Upper lobe of left lung (tissue), 6 donors: ENCODE data around the gene UGT1A5. TPM values are rescaled to one million over a fixed set of nuclear protein-coding genes. Genes with fewer than 3 reads are reported as not detected.

Experiments used
- ATAC-seq, 2 donors: fragments of 200-7000 bp; cut with Tn5 transposase; one replicate each; pipeline ENCODE4 v1.9.1; 2022; ENCODE audit warnings: mild to moderate bottlenecking in 2 of 2, moderate library complexity in 2 of 2; ENCODE audit not compliant: low FRiP score in 2 of 2
- DNase-seq, 2 donors: peaks; one replicate each; pipeline ENCODE4 v3.0.0-alpha.2; 2019 to 2020
- H3K27ac ChIP-seq, 4 donors: fragments of 200-600 bp; sonication (generic); one replicate each; pipeline ENCODE4 v1.5.1; 2016 to 2019
- H3K27me3 ChIP-seq, 4 donors: fragments of 200-600 bp; sonication (generic); one replicate each; pipeline ENCODE4 v1.5.1; 2017 to 2019
- H3K36me3 ChIP-seq, 4 donors: fragments of 200-600 bp; sonication (generic); one replicate each; pipeline ENCODE4 v1.5.1; 2016 to 2019
- H3K4me1 ChIP-seq, 4 donors: fragments of 200-600 bp; sonication (generic); one replicate each; pipeline ENCODE4 v1.5.1; 2018 to 2019
- H3K4me3 ChIP-seq, 4 donors: fragments of 200-600 bp; sonication (generic); one replicate each; pipeline ENCODE4 v1.5.1; 2017 to 2019; ENCODE audit warnings: mild to moderate bottlenecking in 2 of 4, moderate library complexity in 1 of 4
- H3K9me3 ChIP-seq, 4 donors: fragments of 200-600 bp; sonication (generic); one replicate each; pipeline ENCODE4 v1.5.1; 2018 to 2019
- EP300 ChIP-seq, 4 donors: sonication (generic); formaldehyde crosslinking; IDR thresholded peaks; one replicate each; pipeline ENCODE4 v1.5.1; 2017; ENCODE audit warnings: antibody characterized with exemption in 4 of 4, control low read depth in 2 of 4
- POLR2A ChIP-seq, 4 donors: fragments of 450-650 bp; IDR thresholded peaks; one replicate each; pipeline ENCODE4 v1.5.1; 2016 to 2017; ENCODE audit warnings: antibody characterized with exemption in 4 of 4, mild to moderate bottlenecking in 2 of 4
- POLR2AphosphoS5 ChIP-seq, 2 donors: sonication (generic); formaldehyde crosslinking; IDR thresholded peaks; one replicate each; pipeline ENCODE4 v1.5.1; 2017; ENCODE audit warnings: antibody characterized with exemption in 2 of 2
- WGBS, 2 donors: methylation state at CpG; one replicate each; pipeline ENCODE4 v1.1.5; 2017 to 2018; 5-methylcytosine and 5-hydroxymethylcytosine counted together
- total RNA-seq, 6 donors: library from RNA; depleted of rRNA in 4 of 6; stranded (reverse); fragments of >200 nt in 4 of 6; gene quantifications; one replicate each; pipeline versions ENCODE4 v1.1.0 to v1.2.1, GENCODE V29; 2016 to 2021
- TF ChIP-seq, protein P1 (sequence below), 6 experiments: fragments of 450-650 bp in 4 of 6; fragments of 200-600 bp in 2 of 6; sonication (generic) in 2 of 6; IDR thresholded peaks; one replicate each; pipeline ENCODE4 v1.5.1; 2016 to 2019; ENCODE audit warnings: antibody characterized with exemption in 6 of 6
- donor health status: DM: no; HTN: no; CAD: no; lungs with moderate emphysema.
- donor health status: DM: no; HTN: yes; CAD: no; lungs with severe emphysema.

The UGT1A5 gene
- total RNA-seq, 6 donors from 2014 or later, result 1.0 TPM; not detected in 5

GRCh38 chr2:233818639-233819621, 106.2 kb downstream of the UGT1A5 start:
- Histone ChIP-seq H3K4me1 (no peaks in the 10 kb centered on the region), H3K9me3 (no peaks in the 10 kb centered on the region), H3K27me3 (no peaks in the 10 kb centered on the region), H3K27ac (no peak overlapping the region), H3K36me3 (no peaks in the 10 kb centered on the region), H3K4me3 (no peak overlapping the region)
- DNase-seq (peak in 1 of 2 donors; percentile 13), ATAC-seq (no peak)
- TF ChIP-seq EP300 (IDR thresholded peaks at IDR 0.05) (no peak), POLR2AphosphoS5 (IDR thresholded peaks at IDR 0.05) (no peak), POLR2A (IDR thresholded peaks at IDR 0.05) (no peak)
- TF ChIP-seq, protein P1, sequence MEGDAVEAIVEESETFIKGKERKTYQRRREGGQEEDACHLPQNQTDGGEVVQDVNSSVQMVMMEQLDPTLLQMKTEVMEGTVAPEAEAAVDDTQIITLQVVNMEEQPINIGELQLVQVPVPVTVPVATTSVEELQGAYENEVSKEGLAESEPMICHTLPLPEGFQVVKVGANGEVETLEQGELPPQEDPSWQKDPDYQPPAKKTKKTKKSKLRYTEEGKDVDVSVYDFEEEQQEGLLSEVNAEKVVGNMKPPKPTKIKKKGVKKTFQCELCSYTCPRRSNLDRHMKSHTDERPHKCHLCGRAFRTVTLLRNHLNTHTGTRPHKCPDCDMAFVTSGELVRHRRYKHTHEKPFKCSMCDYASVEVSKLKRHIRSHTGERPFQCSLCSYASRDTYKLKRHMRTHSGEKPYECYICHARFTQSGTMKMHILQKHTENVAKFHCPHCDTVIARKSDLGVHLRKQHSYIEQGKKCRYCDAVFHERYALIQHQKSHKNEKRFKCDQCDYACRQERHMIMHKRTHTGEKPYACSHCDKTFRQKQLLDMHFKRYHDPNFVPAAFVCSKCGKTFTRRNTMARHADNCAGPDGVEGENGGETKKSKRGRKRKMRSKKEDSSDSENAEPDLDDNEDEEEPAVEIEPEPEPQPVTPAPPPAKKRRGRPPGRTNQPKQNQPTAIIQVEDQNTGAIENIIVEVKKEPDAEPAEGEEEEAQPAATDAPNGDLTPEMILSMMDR (IDR thresholded peaks at IDR 0.05), result no peak
- 74 to 93% methylated on average over 8 to 17 of the region's 17 CpGs for whole genome bisulfite sequencing, 2 donors

- Histone ChIP-seq H3K9me3 (no peaks in the 10 kb centered on the region), H3K36me3 (no peaks in the 10 kb centered on the region), H3K27me3 (no peaks in the 10 kb centered on the region), H3K4me3 (no peak overlapping the region), H3K27ac (no peak overlapping the region), H3K4me1 (no peaks in the 10 kb centered on the region)
- WGBS, 2 donors, result 83 to 89% methylated on average over 6 to 18 of the region's 18 CpGs
- TF ChIP-seq POLR2AphosphoS5 (IDR thresholded peaks at IDR 0.05) (no peak), POLR2A (IDR thresholded peaks at IDR 0.05) (no peak), EP300 (IDR thresholded peaks at IDR 0.05) (no peak)
- TF ChIP-seq, protein P1 (IDR thresholded peaks at IDR 0.05), result no peak
- DNase-seq, result peak; percentile 10 to 59
- ATAC-seq, result peak in 1 of 2 donors; percentile 23
These were observed 107.4 kb downstream of the UGT1A5 start for GRCh38 chr2:233819884-233820773.

DNA sequence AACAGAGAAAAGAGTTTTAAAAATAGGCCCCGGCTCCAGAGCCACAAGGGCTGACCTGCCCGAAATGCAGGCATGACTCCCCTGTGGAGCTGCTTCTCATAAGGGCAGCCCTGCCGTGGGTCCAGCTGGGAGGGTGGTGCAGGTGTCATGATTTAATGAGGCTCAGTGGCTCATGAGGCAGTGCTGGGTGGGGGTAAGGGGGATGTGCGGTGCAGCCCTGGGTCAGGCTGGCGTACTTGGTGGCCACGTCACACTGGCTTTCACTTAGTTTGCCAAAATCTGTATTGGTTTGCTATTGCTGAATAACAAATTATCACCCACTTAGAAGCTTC, 108.0 kb downstream of the UGT1A5 start:
- Histone ChIP-seq H3K4me1 (no peaks in the 10 kb centered on the region), H3K27me3 (no peaks in the 10 kb centered on the region), H3K27ac (no peak overlapping the region), H3K36me3 (no peaks in the 10 kb centered on the region), H3K4me3 (no peak overlapping the region), H3K9me3 (no peaks in the 10 kb centered on the region)
- DNase-seq (no peak), ATAC-seq (no peak)
- WGBS, 2 donors, result 82 to 85% methylated on average over 3 to 6 of the region's 6 CpGs
- TF ChIP-seq EP300 (IDR thresholded peaks at IDR 0.05), result no peak
- no peak for TF ChIP-seq POLR2AphosphoS5 (IDR thresholded peaks at IDR 0.05)
- no peak for TF ChIP-seq POLR2A (IDR thresholded peaks at IDR 0.05)
- TF ChIP-seq, protein P1 (IDR thresholded peaks at IDR 0.05), result no peak

DNA sequence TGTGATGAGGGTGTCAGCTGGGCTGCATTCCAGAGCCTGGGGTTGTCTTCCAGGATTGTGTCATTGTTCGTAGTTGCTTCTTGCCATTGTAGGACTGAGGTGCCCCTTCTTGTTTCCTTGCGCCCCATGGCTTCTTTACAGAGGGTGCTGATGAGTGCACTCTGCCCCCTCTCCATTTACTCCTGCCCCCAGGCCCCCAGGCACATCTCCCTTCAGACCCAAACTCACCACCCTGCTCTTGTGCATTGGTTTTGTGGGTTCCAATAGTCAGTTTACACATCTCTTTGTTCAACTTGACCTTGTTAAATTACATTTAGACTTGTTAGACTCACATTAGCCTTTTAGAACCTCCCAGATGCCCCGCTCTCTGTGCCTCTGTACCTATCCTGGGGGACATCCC, 108.5 kb downstream of the UGT1A5 start:
- 85 to 94% methylated on average over 3 of the region's 3 CpGs for WGBS, 2 donors
- Histone ChIP-seq H3K27ac (no peak overlapping the region), H3K27me3 (no peaks in the 10 kb centered on the region)

More for the DNA sequence above, 108.5 kb downstream of the UGT1A5 start:
- no peak overlapping the region for H3K4me3 ChIP-seq
- no peaks in the 10 kb centered on the region for H3K36me3 ChIP-seq
- no peak for TF ChIP-seq POLR2A (IDR thresholded peaks at IDR 0.05)
- TF ChIP-seq, protein P1 (IDR thresholded peaks at IDR 0.05), result no peak
- no peak for TF ChIP-seq POLR2AphosphoS5 (IDR thresholded peaks at IDR 0.05)
- no peak for TF ChIP-seq EP300 (IDR thresholded peaks at IDR 0.05)
- DNase-seq, result no peak
- peaks cover 0 to 2% (median 0%) of the 10 kb centered on the region in 4 donors for H3K9me3 ChIP-seq
- no peak for ATAC-seq
- no peaks in the 10 kb centered on the region for H3K4me1 ChIP-seq
